B cell (primary cell): ENCODE results near the gene MCTP1.

ENCODE experiments used
- EZH2 ChIP-seq: IDR thresholded peaks from 2 replicates; pipeline ENCODE4 v1.6.1; 2012; ENCODE audit warnings: borderline replicate concordance, low read depth, mild to moderate bottlenecking, moderate library complexity, low read length; ENCODE audit not compliant: insufficient read depth, poor library complexity, severe bottlenecking
- TF ChIP-seq, protein P1 (sequence below): fragments of 200-600 bp; IDR thresholded peaks from one replicate; pipeline ENCODE4 v1.8.0; 2022; ENCODE audit warnings: antibody characterized with exemption, mild to moderate bottlenecking

GRCh38 chr5:94903726-94904125 lies 381.2 kb downstream of the MCTP1 start:
- TF ChIP-seq, protein P1, sequence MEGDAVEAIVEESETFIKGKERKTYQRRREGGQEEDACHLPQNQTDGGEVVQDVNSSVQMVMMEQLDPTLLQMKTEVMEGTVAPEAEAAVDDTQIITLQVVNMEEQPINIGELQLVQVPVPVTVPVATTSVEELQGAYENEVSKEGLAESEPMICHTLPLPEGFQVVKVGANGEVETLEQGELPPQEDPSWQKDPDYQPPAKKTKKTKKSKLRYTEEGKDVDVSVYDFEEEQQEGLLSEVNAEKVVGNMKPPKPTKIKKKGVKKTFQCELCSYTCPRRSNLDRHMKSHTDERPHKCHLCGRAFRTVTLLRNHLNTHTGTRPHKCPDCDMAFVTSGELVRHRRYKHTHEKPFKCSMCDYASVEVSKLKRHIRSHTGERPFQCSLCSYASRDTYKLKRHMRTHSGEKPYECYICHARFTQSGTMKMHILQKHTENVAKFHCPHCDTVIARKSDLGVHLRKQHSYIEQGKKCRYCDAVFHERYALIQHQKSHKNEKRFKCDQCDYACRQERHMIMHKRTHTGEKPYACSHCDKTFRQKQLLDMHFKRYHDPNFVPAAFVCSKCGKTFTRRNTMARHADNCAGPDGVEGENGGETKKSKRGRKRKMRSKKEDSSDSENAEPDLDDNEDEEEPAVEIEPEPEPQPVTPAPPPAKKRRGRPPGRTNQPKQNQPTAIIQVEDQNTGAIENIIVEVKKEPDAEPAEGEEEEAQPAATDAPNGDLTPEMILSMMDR: no peak
- TF ChIP-seq EZH2: no peak
